ENCODE data around the gene LIN7B. TPM values are rescaled to one million over a fixed set of nuclear protein-coding genes. Genes with fewer than 3 reads are reported as not detected.

LIN7B gene
- total and polyA plus RNA-seq, 9 of the 15 experiments (the other 6 are each of a cell fraction or from before 2014, with no cell fraction given) = 0.89 to 15.7 (median 4.0) TPM

GRCh38 chr19:49155005-49155819 is 41.0 kb downstream of the LIN7B start, which contains the start of gene HRC (continued):
- TF ChIP-seq GATA2 (CRISPR knock-in tag; IDR thresholded peaks at IDR 0.05) (no peak), NRF1 (conservative IDR thresholded peaks at IDR 0.05 in 1 of 2, IDR thresholded peaks at IDR 0.05 in 1 of 2) (peak; percentile 43 to 54; a peak in 2 of 4 replicates), ZBTB9 (CRISPR knock-in tag; IDR thresholded peaks at IDR 0.05) (no peak), ARID3B (CRISPR knock-in tag; IDR thresholded peaks at IDR 0.05; ENCODE audit: borderline replicate concordance) (no peak), TAF9B (IDR thresholded peaks at IDR 0.05; ENCODE audit: partially characterized antibody) (peak; percentile 58), RBFOX2 (IDR thresholded peaks at IDR 0.05; ENCODE audit: low read depth, low read length) (peak; percentile 91), FIP1L1 (IDR thresholded peaks at IDR 0.05; ENCODE audit: low read depth, low read length, poor library complexity, severe bottlenecking) (no peak), PCBP1 (IDR thresholded peaks at IDR 0.05; ENCODE audit: low read depth, low read length, poor library complexity, severe bottlenecking) (no peak), ZNF76 (CRISPR knock-in tag; IDR thresholded peaks at IDR 0.05; ENCODE audit: borderline replicate concordance) (no peak), GTF3C2 (IDR thresholded peaks at IDR 0.05; ENCODE audit: borderline replicate concordance, extremely low read depth, insufficient read length) (no peak), BCL6 (CRISPR knock-in tag; IDR thresholded peaks at IDR 0.05) (no peak), GABPA (tag; conservative IDR thresholded peaks at IDR 0.05; ENCODE audit: low read depth) (peak; percentile 52), THRAP3 (IDR thresholded peaks at IDR 0.05; ENCODE audit: borderline replicate concordance) (no peak), CTCFL (IDR thresholded peaks at IDR 0.05; ENCODE audit: borderline replicate concordance, insufficient read depth, low read depth, low read length, poor library complexity, severe bottlenecking) (no peak), CTBP1 (IDR thresholded peaks at IDR 0.05; ENCODE audit: borderline replicate concordance) (peak; percentile 72), BCOR (IDR thresholded peaks at IDR 0.05) (peak; percentile 16; the same call in 1 of the 2 replicates), ZNF740 (CRISPR knock-in tag; IDR thresholded peaks at IDR 0.05) (no peak), ZNF740 (tag; IDR thresholded peaks at IDR 0.05) (no peak; a peak in 1 of 4 replicates)
